H9 (cell line): ENCODE measurements around the gene SLC24A4. TPM values are rescaled to one million over a fixed set of nuclear protein-coding genes. Genes with fewer than 3 reads are reported as not detected.

Experiments
- DNase-seq: peaks from one replicate; pipeline ENCODE4 v3.0.0-alpha.2; 2017
- H2AFZ ChIP-seq: one replicate; pipeline ENCODE4 v1.6.1; 2013; ENCODE audit warnings: mild to moderate bottlenecking, low read length, control low read depth, moderate library complexity
- H2AK5ac ChIP-seq: 2 replicates; pipeline ENCODE4 v1.6.1; 2013; ENCODE audit warnings: low read length, control low read depth, mixed read lengths; ENCODE audit not compliant: insufficient read length
- H2BK120ac ChIP-seq: one replicate; pipeline ENCODE4 v1.6.1; 2013; ENCODE audit warnings: low read depth, mild to moderate bottlenecking, low read length, control low read depth, inconsistent platforms; ENCODE audit not compliant: poor library complexity, severe bottlenecking
- H2BK12ac ChIP-seq: 2 replicates; pipeline ENCODE4 v1.6.1; 2013; ENCODE audit warnings: low read length, control low read depth, mixed read lengths, low read depth; ENCODE audit not compliant: insufficient read length
- H2BK15ac ChIP-seq: 2 replicates; pipeline ENCODE4 v1.6.1; 2013; ENCODE audit warnings: low read depth, low read length, control low read depth
- H2BK20ac ChIP-seq: one replicate; pipeline ENCODE4 v1.6.1; 2013; ENCODE audit warnings: low read depth, mild to moderate bottlenecking, low read length, control low read depth, inconsistent platforms; ENCODE audit not compliant: poor library complexity, severe bottlenecking
- H2BK5ac ChIP-seq: 2 replicates; pipeline ENCODE4 v1.6.1; 2013; ENCODE audit warnings: low read length, control low read depth, mixed read lengths; ENCODE audit not compliant: insufficient read length
- H3K14ac ChIP-seq: 2 replicates; pipeline ENCODE4 v1.6.1; 2013; ENCODE audit warnings: low read length, control low read depth; ENCODE audit not compliant: insufficient read depth
- H3K18ac ChIP-seq: 2 replicates; pipeline ENCODE4 v1.6.1; 2013; ENCODE audit warnings: low read depth, mild to moderate bottlenecking, mixed read lengths, low read length, control low read depth; ENCODE audit not compliant: insufficient read length
- H3K23ac ChIP-seq: 2 replicates; pipeline ENCODE4 v1.6.1; 2013; ENCODE audit warnings: low read length, control low read depth, mixed read lengths, low read depth; ENCODE audit not compliant: insufficient read length
- H3K23me2 ChIP-seq: 2 replicates; pipeline ENCODE4 v1.6.1; 2013; ENCODE audit warnings: low read depth, mild to moderate bottlenecking, mixed read lengths, low read length, control low read depth; ENCODE audit not compliant: insufficient read length, poor library complexity, severe bottlenecking
- H3K27ac ChIP-seq: 2 replicates; pipeline ENCODE4 v1.5.1; 2013; ENCODE audit warnings: low read length, control low read depth, mixed read lengths, low read depth; ENCODE audit not compliant: insufficient read length
- H3K27me3 ChIP-seq: 2 replicates; pipeline ENCODE4 v1.6.1; 2013; ENCODE audit warnings: low read length, control low read depth, inconsistent platforms; ENCODE audit not compliant: insufficient read depth
- H3K4ac ChIP-seq: 2 replicates; pipeline ENCODE4 v1.6.1; 2013; ENCODE audit warnings: low read depth, mild to moderate bottlenecking, control low read depth, inconsistent platforms, low read length, moderate library complexity
- H3K4me1 ChIP-seq: 2 replicates; pipeline ENCODE4 v1.6.1; 2013; ENCODE audit warnings: low read length, control low read depth, inconsistent platforms; ENCODE audit not compliant: insufficient read depth
- H3K4me2 ChIP-seq: 2 replicates; pipeline ENCODE4 v1.6.1; 2013; ENCODE audit warnings: low read length, control low read depth, mixed read lengths; ENCODE audit not compliant: insufficient read length, insufficient read depth
- H3K56ac ChIP-seq: 2 replicates; pipeline ENCODE4 v1.6.1; 2013; ENCODE audit warnings: low read depth, mild to moderate bottlenecking, mixed read lengths, low read length, control low read depth; ENCODE audit not compliant: insufficient read length
- H3K79me1 ChIP-seq: 2 replicates; pipeline ENCODE4 v1.6.1; 2013; ENCODE audit warnings: low read depth, mild to moderate bottlenecking, moderate library complexity, low read length, control low read depth, inconsistent platforms; ENCODE audit not compliant: insufficient read depth, poor library complexity, severe bottlenecking
- H3K79me2 ChIP-seq: 2 replicates; pipeline ENCODE4 v1.6.1; 2013; ENCODE audit warnings: low read length, control low read depth, inconsistent platforms; ENCODE audit not compliant: insufficient read depth
- H3K9ac ChIP-seq: 2 replicates; pipeline ENCODE4 v1.6.1; 2013; ENCODE audit warnings: low read length, control low read depth, mixed read lengths; ENCODE audit not compliant: insufficient read length; ENCODE audit errors: extremely low read depth
- H3K9me3 ChIP-seq: one replicate; pipeline ENCODE4 v1.6.1; 2013; ENCODE audit warnings: low read depth, low read length, inconsistent platforms; ENCODE audit not compliant: control insufficient read depth
- H3T11ph ChIP-seq: one replicate; pipeline ENCODE4 v1.6.1; 2013; ENCODE audit warnings: mild to moderate bottlenecking, low read length, control low read depth, inconsistent platforms
- H4K20me1 ChIP-seq: one replicate; pipeline ENCODE4 v1.6.1; 2013; ENCODE audit not compliant: control insufficient read depth, insufficient read length, insufficient read depth
- H4K5ac ChIP-seq: 2 replicates; pipeline ENCODE4 v1.6.1; 2013; ENCODE audit warnings: low read depth, mild to moderate bottlenecking, mixed read lengths, low read length, control low read depth; ENCODE audit not compliant: insufficient read length
- H4K8ac ChIP-seq: replicated peaks from 2 replicates; pipeline ENCODE4 v1.6.1; 2013; ENCODE audit warnings: low read length, control low read depth, mixed read lengths, low read depth; ENCODE audit not compliant: insufficient read length
- H4K91ac ChIP-seq: 2 replicates; pipeline ENCODE4 v1.6.1; 2013; ENCODE audit warnings: low read depth, mild to moderate bottlenecking, moderate library complexity, mixed read lengths, low read length, control low read depth; ENCODE audit not compliant: insufficient read length
- H3K27ac Mint-ChIP-seq, 3 experiments: 2 replicates in 2 of 3; 3 replicates in 1 of 3; pipeline ENCODE4 v1.8.0; 2020 to 2021; ENCODE audit warnings: mixed read lengths in 3 of 3, mild to moderate bottlenecking in 1 of 3, moderate library complexity in 1 of 3
- H3K27me3 Mint-ChIP-seq: 2 replicates; pipeline ENCODE4 v1.8.0; 2021; ENCODE audit warnings: low read depth, mild to moderate bottlenecking, moderate library complexity, mixed read lengths
- H3K36me3 Mint-ChIP-seq, 3 experiments: 2 replicates in 2 of 3; 3 replicates in 1 of 3; pipeline ENCODE4 v1.8.0; 2020 to 2021; ENCODE audit warnings: low read depth in 3 of 3, mixed read lengths in 3 of 3; ENCODE audit not compliant: insufficient read depth in 1 of 3
- H3K4me1 Mint-ChIP-seq, 2 experiments: 2 replicates each; pipeline ENCODE4 v1.8.0; 2020; ENCODE audit warnings: mixed read lengths in 2 of 2
- H3K4me3 Mint-ChIP-seq, 2 experiments: 2 replicates in 1 of 2; 3 replicates in 1 of 2; pipeline ENCODE4 v1.8.0; 2020 to 2021; ENCODE audit warnings: mild to moderate bottlenecking in 2 of 2, mixed read lengths in 2 of 2, moderate library complexity in 1 of 2
- H3K9me3 Mint-ChIP-seq, 2 experiments: 2 replicates in 1 of 2; 3 replicates in 1 of 2; pipeline ENCODE4 v1.8.0; 2020; ENCODE audit warnings: mild to moderate bottlenecking in 2 of 2, mixed read lengths in 2 of 2, moderate library complexity in 1 of 2
- CTCF ChIP-seq: fragments of 200-600 bp; sonication (generic); conservative IDR thresholded peaks from 3 replicates; pipeline ENCODE4 v1.8.0; 2021; ENCODE audit warnings: antibody characterized with exemption, mild to moderate bottlenecking
- WGBS: extraction: QIAGEN DNeasy Blood & Tissue Kit; methylation state at CpG from one replicate; pipeline ENCODE4 v1.1.7; 2013; ENCODE audit warnings: missing lambda C conversion rate, low lambda C conversion rate, mixed read lengths; ENCODE audit not compliant: insufficient read length; ENCODE audit errors: extremely low coverage; 5-methylcytosine and 5-hydroxymethylcytosine counted together
- total RNA-seq: library from RNA; stranded (reverse); gene quantifications from 2 replicates; pipeline ENCODE4 v1.2.1, GENCODE V29; 2021

SLC24A4 gene
- total RNA-seq, 1 experiment from 2014 or later: 0.24 TPM

- no peak overlapping the region for H2AFZ ChIP-seq
- no peak overlapping the region for H3K9ac ChIP-seq
- no peak overlapping the region for H3T11ph ChIP-seq
- H2BK12ac ChIP-seq: no peak overlapping the region
- H4K5ac ChIP-seq: no peak overlapping the region
- H3K36me3 Mint-ChIP-seq: no peaks in the 10 kb centered on the region
- H3K27me3 ChIP-seq: no peaks in the 10 kb centered on the region
- H3K27ac Mint-ChIP-seq: no peak overlapping the region
- H2BK5ac ChIP-seq: no peak overlapping the region
- no peaks in the 10 kb centered on the region for H3K79me1 ChIP-seq
- no peaks in the 10 kb centered on the region for H3K4me1 Mint-ChIP-seq
- no peak overlapping the region for H3K4me3 Mint-ChIP-seq
- no peak overlapping the region for H4K8ac ChIP-seq
- no peak overlapping the region for H3K18ac ChIP-seq
- H2BK120ac ChIP-seq: no peak overlapping the region
- no peak overlapping the region for H3K14ac ChIP-seq
- no CpG with 5 or more reads among the region's 6 CpGs for WGBS
- no peak overlapping the region for H2AK5ac ChIP-seq
- TF ChIP-seq CTCF: no peak
- no peak overlapping the region for H2BK20ac ChIP-seq
- no peak overlapping the region for H3K4me2 ChIP-seq
- no peaks in the 10 kb centered on the region for H3K79me2 ChIP-seq
- no peak for DNase-seq
- H3K23ac ChIP-seq: no peak overlapping the region
- H3K27me3 Mint-ChIP-seq: no peaks in the 10 kb centered on the region; the same call in none of the 2 replicates
- H2BK15ac ChIP-seq: no peak overlapping the region
- no peaks in the 10 kb centered on the region for H4K20me1 ChIP-seq
- H3K23me2 ChIP-seq: no peaks in the 10 kb centered on the region
- H3K27ac ChIP-seq: no peak overlapping the region
- H3K56ac ChIP-seq: no peak overlapping the region
- no peak overlapping the region for H3K4ac ChIP-seq
- no peaks in the 10 kb centered on the region for H3K4me1 ChIP-seq
- peaks cover 0 to 3% of the 10 kb centered on the region in 2 experiments; a peak in 3 of 5 replicates for H3K9me3 Mint-ChIP-seq
- H3K9me3 ChIP-seq: no peaks in the 10 kb centered on the region
- H4K91ac ChIP-seq: no peak overlapping the region
Observed at GRCh38 chr14:92368001-92368400, 45.0 kb downstream of the SLC24A4 start.
